H1 (cell line): Measurements from ENCODE around the gene ACRBP. TPM values are rescaled to one million over a fixed set of nuclear protein-coding genes. Genes with fewer than 3 reads are reported as not detected.

ENCODE experiments used
- CTCF ChIA-PET: fragments of 300-600 bp; sonication (Branson Sonifier 250); formaldehyde crosslinking; loops from one replicate; lab custom pipeline; 2021; ENCODE audit not compliant: partially characterized antibody; lab: Charles Lee
- POLR2A ChIA-PET: fragments of 300-600 bp; sonication (Branson Sonifier 250); formaldehyde crosslinking; loops from one replicate; lab custom pipeline; 2021; ENCODE audit warnings: inconsistent platforms; ENCODE audit not compliant: partially characterized antibody; lab: Charles Lee
- DNase-seq, 2 experiments: peaks; one replicate each; pipeline versions ENCODE4 v3.0.0 to v3.0.0-alpha.2; 2010 to 2022; ENCODE audit warnings: low spot score in 2 of 2, low read depth in 1 of 2, mixed read lengths in 1 of 2
- FAIRE-seq: peaks from 2 replicates; lab custom pipeline; 2011; peaks lifted over from hg19 to GRCh38; lab: Jason Lieb, UNC
- H2AFZ ChIP-seq: 2 replicates; pipeline ENCODE4 v1.8.1; 2012; ENCODE audit warnings: low read length, inconsistent platforms
- H2AK5ac ChIP-seq: 2 replicates; pipeline ENCODE4 v1.6.1; 2013; ENCODE audit warnings: low read depth, low read length
- H2BK120ac ChIP-seq: replicated peaks from 2 replicates; pipeline ENCODE3; 2013; ENCODE audit warnings: low read depth, low read length, inconsistent platforms
- H2BK12ac ChIP-seq: 2 replicates; pipeline ENCODE4 v1.6.1; 2013; ENCODE audit warnings: low read depth, low read length
- H2BK15ac ChIP-seq: 2 replicates; pipeline ENCODE4 v1.6.1; 2013; ENCODE audit warnings: low read length
- H2BK20ac ChIP-seq: 2 replicates; pipeline ENCODE4 v1.6.1; 2013; ENCODE audit warnings: low read length
- H2BK5ac ChIP-seq: 2 replicates; pipeline ENCODE4 v1.6.1; 2013; ENCODE audit warnings: low read depth, low read length
- H3K14ac ChIP-seq: 2 replicates; pipeline ENCODE4 v1.6.1; 2013; ENCODE audit warnings: inconsistent platforms; ENCODE audit not compliant: insufficient read length
- H3K18ac ChIP-seq: 2 replicates; pipeline ENCODE4 v1.6.1; 2013; ENCODE audit warnings: low read length; ENCODE audit errors: extremely low read depth
- H3K23ac ChIP-seq: 2 replicates; pipeline ENCODE4 v1.6.1; 2013; ENCODE audit warnings: inconsistent platforms; ENCODE audit not compliant: insufficient read length
- H3K23me2 ChIP-seq: 2 replicates; pipeline ENCODE4 v1.6.1; 2013; ENCODE audit warnings: low read depth, low read length
- H3K27ac ChIP-seq: 2 replicates; pipeline ENCODE4 v1.6.1; 2011; ENCODE audit warnings: low read depth, low read length, inconsistent platforms
- H3K27me3 ChIP-seq, 4 experiments: replicated peaks in 1 of 4; 1 replicate in 1 of 4; 2 replicates in 3 of 4; pipeline versions ENCODE4 v1.6.1 to v1.8.1; 2011 to 2013; ENCODE audit warnings: low read length in 3 of 4, mild to moderate bottlenecking in 3 of 4, inconsistent platforms in 2 of 4, mixed read lengths in 2 of 4, moderate library complexity in 1 of 4; ENCODE audit not compliant: control insufficient read depth in 3 of 4, insufficient read depth in 3 of 4; ENCODE audit errors: extremely low read depth in 1 of 4
- H3K36me3 ChIP-seq, 4 experiments: 2 replicates each; pipeline versions ENCODE4 v1.6.1 to v1.8.1; 2011 to 2013; ENCODE audit warnings: mild to moderate bottlenecking in 4 of 4, low read length in 3 of 4, moderate library complexity in 2 of 4, control low read depth in 1 of 4, inconsistent platforms in 1 of 4; ENCODE audit not compliant: insufficient read depth in 4 of 4, control insufficient read depth in 2 of 4
- H3K4ac ChIP-seq: replicated peaks from 2 replicates; pipeline ENCODE3; 2013; ENCODE audit warnings: low read length, low read depth, mixed read lengths, inconsistent platforms; ENCODE audit not compliant: insufficient read length
- H3K4me1 ChIP-seq, 4 experiments: replicated peaks in 1 of 4; 1 replicate in 1 of 4; 2 replicates in 3 of 4; pipeline versions ENCODE4 v1.6.1 to v1.8.1; 2011 to 2013; ENCODE audit warnings: low read length in 3 of 4, inconsistent platforms in 2 of 4, mixed read lengths in 1 of 4; ENCODE audit not compliant: insufficient read depth in 4 of 4, control insufficient read depth in 3 of 4
- H3K4me2 ChIP-seq, 2 experiments: 2 replicates each; pipeline versions ENCODE4 v1.6.1 to v1.8.1; 2011 to 2013; ENCODE audit warnings: low read depth in 2 of 2, low read length in 2 of 2, control low read depth in 1 of 2, inconsistent platforms in 1 of 2, mild to moderate bottlenecking in 1 of 2; ENCODE audit not compliant: insufficient read depth in 1 of 2
- H3K4me3 ChIP-seq, 4 experiments: fragments of 200-600, 300-600 bp in 1 of 4; sonication (generic), shearing (Covaris generic), sonication (Bioruptor Twin) in 1 of 4; 2 replicates each; pipeline versions ENCODE4 v1.5.1 to v1.8.1; 2011 to 2016; ENCODE audit warnings: low read length in 4 of 4, low read depth in 3 of 4, control low read depth in 2 of 4, inconsistent platforms in 2 of 4, mild to moderate bottlenecking in 2 of 4, mixed read lengths in 1 of 4, moderate library complexity in 1 of 4; ENCODE audit not compliant: insufficient read depth in 2 of 4; ENCODE audit errors: extremely low read depth in 1 of 4
- H3K56ac ChIP-seq: replicated peaks from 2 replicates; pipeline ENCODE3; 2013; ENCODE audit warnings: low read depth, mild to moderate bottlenecking, mixed read lengths, low read length, inconsistent platforms; ENCODE audit not compliant: insufficient read length
- H3K79me1 ChIP-seq: 2 replicates; pipeline ENCODE4 v1.6.1; 2013; ENCODE audit warnings: low read depth, low read length, control low read depth
- H3K79me2 ChIP-seq, 2 experiments: 2 replicates each; pipeline versions ENCODE4 v1.6.1 to v1.8.1; 2012 to 2013; ENCODE audit warnings: low read length in 2 of 2, mild to moderate bottlenecking in 2 of 2, inconsistent platforms in 1 of 2; ENCODE audit not compliant: insufficient read depth in 2 of 2, control insufficient read depth in 1 of 2
- H3K9ac ChIP-seq, 4 experiments: replicated peaks in 1 of 4; 1 replicate in 1 of 4; 2 replicates in 3 of 4; pipeline versions ENCODE4 v1.6.1 to v1.8.1; 2011 to 2013; ENCODE audit warnings: low read depth in 3 of 4, low read length in 3 of 4, control low read depth in 2 of 4, mild to moderate bottlenecking in 2 of 4, moderate library complexity in 2 of 4, inconsistent platforms in 1 of 4; ENCODE audit errors: extremely low read depth in 1 of 4
- H3K9me3 ChIP-seq, 2 experiments: 2 replicates each; pipeline versions ENCODE4 v1.6.1 to v1.8.1; 2012 to 2013; ENCODE audit warnings: mild to moderate bottlenecking in 2 of 2, moderate library complexity in 2 of 2, control low read depth in 1 of 2, inconsistent platforms in 1 of 2, low read depth in 1 of 2, low read length in 1 of 2, mixed read lengths in 1 of 2; ENCODE audit not compliant: insufficient read depth in 2 of 2
- H4K20me1 ChIP-seq, 2 experiments: replicated peaks in 1 of 2; 2 replicates each; pipeline versions ENCODE3 to v1.8.1; 2011 to 2013; ENCODE audit warnings: inconsistent platforms in 2 of 2, low read length in 2 of 2, mild to moderate bottlenecking in 1 of 2; ENCODE audit not compliant: insufficient read depth in 2 of 2, control insufficient read depth in 1 of 2
- H4K5ac ChIP-seq: 2 replicates; pipeline ENCODE4 v1.6.1; 2013; ENCODE audit warnings: low read length, low read depth, mixed read lengths, inconsistent platforms; ENCODE audit not compliant: insufficient read length
- H4K8ac ChIP-seq: 2 replicates; pipeline ENCODE4 v1.8.0; 2013; ENCODE audit warnings: mild to moderate bottlenecking, moderate library complexity, low read length, inconsistent platforms; ENCODE audit not compliant: insufficient read depth; ENCODE audit errors: extremely low read depth
- H4K91ac ChIP-seq: replicated peaks from 2 replicates; pipeline ENCODE3; 2013; ENCODE audit warnings: low read length, mixed read lengths, inconsistent platforms; ENCODE audit not compliant: insufficient read length
- HDAC2 ChIP-seq, 2 experiments: fragments of 300-600 bp in 1 of 2; sonication (generic) in 1 of 2; IDR thresholded peaks; 2 replicates each; pipeline ENCODE4 v1.6.1; 2011 to 2012; ENCODE audit warnings: low read depth in 2 of 2, low read length in 2 of 2, mild to moderate bottlenecking in 2 of 2, moderate library complexity in 2 of 2, borderline replicate concordance in 1 of 2, inconsistent platforms in 1 of 2
- JUND ChIP-seq: IDR thresholded peaks from 2 replicates; pipeline ENCODE4 v1.6.1; 2011; ENCODE audit warnings: mild to moderate bottlenecking, improper control_type of control experiment, low read length
- KDM1A ChIP-seq: fragments of 200-600, 300-600 bp; sonication (generic); IDR thresholded peaks from 2 replicates; pipeline ENCODE4 v1.7.1; 2016; ENCODE audit warnings: mild to moderate bottlenecking, low read length, borderline replicate concordance
- KDM5A ChIP-seq: fragments of 200-600 bp; IDR thresholded peaks from 2 replicates; pipeline ENCODE4 v1.7.1; 2012; ENCODE audit warnings: mild to moderate bottlenecking, low read length, inconsistent platforms, mixed read lengths
- MAX ChIP-seq: IDR thresholded peaks from 2 replicates; pipeline ENCODE4 v1.6.1; 2012; ENCODE audit warnings: inconsistent platforms
- POLR2A ChIP-seq, 2 experiments: IDR thresholded peaks; 1 replicate in 1 of 2; 2 replicates in 1 of 2; pipeline ENCODE4 v1.6.1; 2011; ENCODE audit warnings: low read depth in 2 of 2, low read length in 2 of 2, mild to moderate bottlenecking in 2 of 2; ENCODE audit errors: control extremely low read depth in 1 of 2
- TBP ChIP-seq: IDR thresholded peaks from 2 replicates; pipeline ENCODE4 v1.6.1; 2011; ENCODE audit warnings: low read depth, low read length, improper control_type of control experiment
- TEAD4 ChIP-seq: IDR thresholded peaks from 2 replicates; pipeline ENCODE4 v1.6.1; 2012; ENCODE audit warnings: low read depth, low read length, inconsistent platforms, mixed read lengths
- WGBS, 2 experiments: shearing (Covaris generic) in 1 of 2; methylation state at CpG; one replicate each; pipeline versions ENCODE4 v1.1.6 to v1.1.7; 2013 to 2015; ENCODE audit warnings: low lambda C conversion rate in 2 of 2, mixed read lengths in 2 of 2, inconsistent platforms in 1 of 2, low coverage in 1 of 2, missing lambda C conversion rate in 1 of 2; ENCODE audit not compliant: insufficient replicate concordance in 2 of 2, insufficient coverage in 1 of 2, insufficient read length in 1 of 2; ENCODE audit errors: extremely low coverage in 1 of 2, missing lambda C conversion rate in 1 of 2; 5-methylcytosine and 5-hydroxymethylcytosine counted together
- long read RNA-seq, 2 experiments: library from RNA in 1 of 2; library from capped mRNA in 1 of 2; stranded (forward); transcript quantifications; one replicate each; pipeline ENCODE4 v2.0.0, GENCODE V29; 2021; ENCODE audit warnings: inconsistent platforms in 1 of 2
- polyA minus RNA-seq, 3 experiments: library from RNA; depleted of rRNA, polyadenylated mRNA; stranded (reverse); fragments of >200 nt; gene quantifications; 1 replicate in 2 of 3; 2 replicates in 1 of 3; pipeline ENCODE4 v1.2.3, GENCODE V29; 2011
- polyA plus RNA-seq, 7 experiments: library from polyadenylated mRNA; depleted of rRNA in 3 of 7; stranded (reverse) in 5 of 7; unstranded in 2 of 7; fragments of >200 nt in 5 of 7; fragments of 200-250 nt in 2 of 7; gene quantifications; 1 replicate in 5 of 7; 2 replicates in 1 of 7; 4 replicates in 1 of 7; pipeline versions ENCODE4 v1.2.1 to v1.2.3, GENCODE V29; 2011 to 2013; ENCODE audit warnings: missing spikeins in 2 of 7, mixed read lengths in 2 of 7
- total RNA-seq: library from RNA; stranded (reverse); fragmentation: NEBNext Ultra II Directional; extraction: Animal tissue kit (Norgen Biotek cat#: 25700); gene quantifications from 2 replicates; pipeline ENCODE4 v1.2.1, GENCODE V29; 2021

The ACRBP gene
- 0.80 and 1.2 TPM in 2 replicates for total RNA-seq
- polyA plus RNA-seq (2011; rRNA removed), result 5.2 and 8.9 TPM in 2 replicates
- polyA plus RNA-seq (2011; cell fraction: cytosol; rRNA removed), result 4.1 TPM
- 13.2 TPM for polyA plus RNA-seq (2011; cell fraction: nucleus; rRNA removed)
- polyA plus RNA-seq (2012, experiment 1 of 2), result 0.98 to 1.8 TPM (median 1.4 TPM) in 4 replicates
- 0.30 TPM for polyA plus RNA-seq (2012, experiment 2 of 2)
- 1.5 TPM for polyA plus RNA-seq (2013, experiment 1 of 2)
- 2.1 TPM for polyA plus RNA-seq (2013, experiment 2 of 2)
- 5.7 and 11.8 TPM in 2 replicates for polyA minus RNA-seq (2011; rRNA and poly(A)+ RNA removed)
- 2.2 TPM for polyA minus RNA-seq (2011; cell fraction: cytosol; rRNA and poly(A)+ RNA removed)
- 5.7 TPM for polyA minus RNA-seq (2011; cell fraction: nucleus; rRNA and poly(A)+ RNA removed)
- long read RNA-seq, experiment 1, partial matches to known transcripts, result 0 of 1 reads
- long read RNA-seq, experiment 1, other reads (novel, unspliced or antisense), result 1 of 1 reads
- long read RNA-seq, experiment 2, partial matches to known transcripts, result 1 of 1 reads
- long read RNA-seq, experiment 2, other reads (novel, unspliced or antisense), result 0 of 1 reads

GRCh38 chr12:6647083-6647604 lies at the start of gene ACRBP:
ACRBP (minus strand) TSS chr12:6647432; CDS start chr12:6647366, 66 bp downstream.
- ChIA-PET CTCF (interaction anchor here (0.7 to 6.3 kb wide), 13 partner anchors 11 to 108 kb away, joined by 3 to 146 read pairs (median 3); partner anchors contain the start of genes LPAR5 and ZNF384), POLR2A (interaction anchor here (0.8 to 2.3 kb wide), 8 partner anchors 10 to 226 kb away, joined by 3 to 9 read pairs (median 4); partner anchors contain the start of genes LPAR5 and SPSB2)
- Histone ChIP-seq H3K4me3 (peak within 1 kb of the TSS; percentile 59 to 80 (median 68)), H4K20me1 (no peaks in the 10 kb centered on the region), H2BK15ac (0 out of 2 replicates have a peak within 1 kb of the TSS, but pooled peaks have one; percentile 72), H4K5ac (peak within 1 kb of the TSS; percentile 42), H3K27ac (no peak within 1 kb of the TSS), H3K27me3 (peaks cover 3 to 7% (median 6%) of the 10 kb centered on the region in 4 experiments; a peak in 4 of 7 replicates), H2AK5ac (peak within 1 kb of the TSS; percentile 40; the same call in 1 of the 2 replicates), H3K9me3 (no peaks in the 10 kb centered on the region), H3K18ac (peak within 1 kb of the TSS; percentile 83), H2BK5ac (no peak within 1 kb of the TSS), H3K14ac (no peak within 1 kb of the TSS), H2BK120ac (no peak within 1 kb of the TSS), H3K23me2 (peaks cover 4% of the 10 kb centered on the region; the same call in 1 of the 2 replicates), H3K4ac (peak within 1 kb of the TSS; percentile 63), H3K79me1 (no peaks in the 10 kb centered on the region), H3K4me1 (peaks cover 0 to 5% (median under 1%) of the 10 kb centered on the region in 4 experiments; a peak in 2 of 7 replicates), H4K91ac (peak within 1 kb of the TSS; percentile 0), H3K9ac (peak within 1 kb of the TSS in 3 of 4 experiments; percentile 34 to 49 (median 34); a peak in 2 of 7 replicates), H3K79me2 (no peaks in the 10 kb centered on the region), H2BK12ac (peak within 1 kb of the TSS; percentile 84; the same call in 1 of the 2 replicates), H3K36me3 (peaks cover 2 to 16% (median 8%) of the 10 kb centered on the region in 4 experiments; a peak in 6 of 8 replicates), H4K8ac (peak within 1 kb of the TSS; percentile 38), H3K4me2 (peak within 1 kb of the TSS; percentile 71 to 88), H2BK20ac (no peak within 1 kb of the TSS), H3K23ac (no peak within 1 kb of the TSS), H2AFZ (no peak within 1 kb of the TSS; the same call in 1 of the 2 replicates), H3K56ac (no peak within 1 kb of the TSS)
- WGBS, 2 experiments, result 8% methylated on average over 38 of the region's 38 CpGs; no CpG with 5 or more reads in 1 of the 2 experiments
- DNase-seq (peak in 1 of 2 experiments; percentile 86), FAIRE-seq (no peak)
- TF ChIP-seq HDAC2 (IDR thresholded peaks at IDR 0.05; ENCODE audit: borderline replicate concordance in 1 of 2, low read depth in 2 of 2, low read length in 2 of 2), result no peak
- TF ChIP-seq MAX, result peak; percentile 40
- no peak for TF ChIP-seq JUND
- no peak for TF ChIP-seq TBP
- TF ChIP-seq KDM5A, result no peak
- no peak for TF ChIP-seq POLR2A (IDR thresholded peaks at IDR 0.05; ENCODE audit: control extremely low read depth in 1 of 2, low read depth in 2 of 2, low read length in 2 of 2)
- no peak for TF ChIP-seq TEAD4
- no peak for TF ChIP-seq KDM1A
